Measurements from ENCODE around the gene WDR72.

DNA sequence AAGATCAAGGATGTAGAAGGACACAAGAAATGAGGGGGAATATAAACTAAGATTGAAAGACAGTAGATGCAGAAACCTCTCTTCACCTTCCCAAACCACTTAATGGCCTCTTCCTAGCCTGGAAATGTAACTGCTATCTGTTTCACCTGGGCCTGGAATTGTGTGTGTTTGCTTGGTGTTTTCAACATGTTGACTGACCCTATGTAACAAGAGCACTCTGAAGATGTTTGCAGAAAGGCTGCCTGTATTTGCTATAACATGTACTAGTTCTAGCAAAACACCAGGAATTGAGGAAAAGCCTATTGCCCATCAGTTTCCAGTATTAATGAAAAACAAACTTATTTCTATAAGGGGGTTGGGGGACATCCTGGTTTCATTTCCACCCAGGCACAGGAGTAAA, 248.3 kb downstream of the WDR72 start:
- TF ChIP-seq CTCF (IDR thresholded peaks at IDR 0.05; ENCODE audit: insufficient read depth, low read length), result no peak
- no peak for TF ChIP-seq POLR2AphosphoS5 (IDR thresholded peaks at IDR 0.05; ENCODE audit: low read depth)
- no peak for TF ChIP-seq GABPA (IDR thresholded peaks at IDR 0.05; ENCODE audit: low read depth)
- no peak for TF ChIP-seq REST (IDR thresholded peaks at IDR 0.05; ENCODE audit: insufficient replicate concordance, low read depth)
- no peak for TF ChIP-seq SPI1 (IDR thresholded peaks at IDR 0.05; ENCODE audit: borderline replicate concordance, low read depth)
